NCI-H1694 treated with DMSO at 0.1 percent for 48 hours (cell line): ENCODE results near the gene DOCK4.

Experiments
- DNase-seq: peaks from one replicate; lab custom pipeline; 2025; lab: John Stamatoyannopoulos, UW

Gene DOCK4

GRCh38 chr7:111763221-111763801 lies 442.9 kb downstream of the DOCK4 start:
- peak; percentile 85 for DNase-seq

DNA sequence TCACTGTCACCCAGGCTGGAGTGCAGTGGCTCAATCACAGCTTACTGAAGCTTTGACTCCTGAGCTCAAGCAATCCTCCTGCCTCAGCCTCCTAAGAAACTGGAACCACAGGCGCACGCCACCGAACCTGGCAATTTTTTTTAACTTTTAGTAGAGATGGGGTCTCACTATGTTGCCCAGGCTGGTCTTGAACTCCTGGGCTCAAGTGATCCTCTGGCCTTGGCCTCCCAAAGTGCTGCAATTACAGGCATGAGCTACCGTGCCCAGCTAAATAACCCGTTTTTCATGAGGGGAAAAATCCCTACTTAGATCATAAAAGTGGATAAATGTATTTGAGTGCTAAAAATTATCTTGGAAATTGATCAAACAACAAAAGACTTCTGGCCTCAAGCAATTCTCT lies 443.4 kb downstream of the DOCK4 start:
- no peak for DNase-seq

DNA sequence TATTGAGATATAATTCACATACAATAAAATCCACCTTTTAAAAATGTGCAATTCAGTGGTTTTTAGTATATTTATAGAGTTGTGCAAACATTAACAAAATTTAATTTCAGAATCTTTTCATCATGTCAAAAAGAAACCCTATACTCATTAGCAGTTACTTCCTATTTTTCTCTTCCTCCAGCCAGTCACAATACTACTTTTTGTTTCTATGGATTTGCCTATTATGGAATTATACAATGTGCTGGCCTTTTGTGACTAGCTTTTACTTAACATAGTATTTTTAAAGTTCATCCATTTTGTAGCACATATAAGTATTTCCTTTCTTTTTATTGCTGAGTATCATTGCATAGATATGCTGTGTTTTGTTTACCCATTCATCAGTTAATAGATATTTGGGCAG lies 444.0 kb downstream of the DOCK4 start:
- no peak for DNase-seq

- no peak for DNase-seq
These were observed 446.2 kb downstream of the DOCK4 start for GRCh38 chr7:111760043-111760442.

DNA sequence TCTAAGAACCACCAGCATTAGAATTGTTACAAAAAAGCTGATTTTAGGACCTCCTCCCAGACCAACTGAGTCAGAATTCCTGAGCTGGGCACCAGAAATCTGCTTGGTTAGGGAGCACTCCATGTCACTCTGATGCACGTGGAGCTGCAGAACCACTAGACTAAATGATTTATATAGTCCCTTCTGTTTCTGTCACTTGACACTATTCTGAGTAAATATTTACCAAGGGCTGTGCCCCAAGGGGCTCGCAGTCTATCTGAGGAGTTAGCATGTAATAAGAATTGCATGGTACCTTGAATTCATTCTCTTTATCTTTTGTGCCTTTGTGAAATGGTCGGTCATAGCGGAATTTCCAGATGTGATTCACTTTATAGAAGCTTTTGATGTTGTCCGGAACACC lies 447.9 kb downstream of the DOCK4 start:
- no peak for DNase-seq

DNA sequence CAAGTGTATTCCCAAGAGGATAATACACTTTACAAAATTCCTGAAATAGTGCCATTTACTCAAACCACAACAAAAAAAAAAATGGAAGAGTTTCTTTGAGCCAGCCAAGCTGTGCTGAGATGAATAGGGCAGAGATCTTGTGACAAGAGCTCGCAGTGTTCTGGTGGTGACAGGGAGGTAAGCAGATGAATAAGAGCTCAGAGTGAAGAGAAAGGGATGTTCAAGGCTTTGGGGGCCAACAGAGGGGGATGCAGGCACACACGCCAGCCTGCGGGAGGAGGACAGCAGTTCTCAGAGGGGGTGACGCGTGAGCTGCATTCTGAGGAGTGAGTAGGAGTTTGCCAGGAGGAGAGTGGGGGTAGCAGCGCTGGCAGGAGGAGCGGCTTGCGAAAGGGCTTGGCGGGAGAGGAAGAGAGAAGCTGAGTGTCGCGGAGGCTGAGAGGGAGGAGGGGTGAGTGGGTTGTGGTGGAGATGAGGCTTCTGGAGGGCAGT lies 449.5 kb downstream of the DOCK4 start:
- DNase-seq = no peak

- no peak for DNase-seq
These were observed 450.8 kb downstream of the DOCK4 start for GRCh38 chr7:111755383-111755782.

DNA sequence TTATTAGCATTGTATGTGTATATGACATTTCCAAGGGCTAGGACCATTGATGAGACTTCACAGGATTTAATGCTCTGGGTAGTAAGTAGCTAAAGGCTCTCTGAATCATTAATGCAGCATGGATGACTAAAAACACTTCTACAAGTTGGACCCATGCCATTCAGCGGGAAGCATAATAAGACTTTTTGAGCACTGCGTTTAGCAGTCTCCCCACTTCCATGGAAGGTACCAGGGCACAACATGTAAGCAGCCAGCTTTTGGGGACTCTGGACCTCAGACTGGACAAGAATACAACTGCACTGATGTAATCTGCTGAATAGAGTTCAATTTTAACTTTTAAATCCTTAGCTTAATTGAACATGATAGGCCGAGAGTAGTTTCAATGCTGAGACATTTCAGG lies 452.2 kb downstream of the DOCK4 start:
- no peak for DNase-seq

DNA sequence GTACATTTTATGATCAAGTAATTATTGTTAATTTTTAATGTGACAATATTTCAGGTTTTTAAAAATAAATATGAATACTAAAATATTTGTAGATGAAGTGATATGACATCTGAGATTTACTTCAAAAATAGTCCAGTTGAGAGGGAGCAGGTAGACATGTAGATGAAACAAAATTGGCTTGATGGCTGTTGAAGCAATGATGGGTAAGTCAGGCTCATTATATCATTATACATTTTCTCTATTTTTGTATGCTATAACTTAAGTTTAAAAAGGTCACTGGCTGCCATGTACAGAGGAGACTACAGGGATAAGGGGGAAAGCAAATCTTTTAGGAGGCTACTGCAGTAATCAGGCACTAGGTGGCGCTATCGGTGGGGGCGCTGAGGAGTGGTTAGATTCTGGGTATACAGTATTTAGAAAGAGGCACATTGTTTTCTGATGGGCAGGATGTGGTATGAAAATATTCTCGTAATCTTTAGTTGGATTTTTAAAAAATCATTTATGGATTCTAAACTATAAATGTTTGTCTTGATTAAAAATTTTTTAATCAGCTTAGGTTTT lies 454.1 kb downstream of the DOCK4 start:
- DNase-seq = peak; percentile 62

DNA sequence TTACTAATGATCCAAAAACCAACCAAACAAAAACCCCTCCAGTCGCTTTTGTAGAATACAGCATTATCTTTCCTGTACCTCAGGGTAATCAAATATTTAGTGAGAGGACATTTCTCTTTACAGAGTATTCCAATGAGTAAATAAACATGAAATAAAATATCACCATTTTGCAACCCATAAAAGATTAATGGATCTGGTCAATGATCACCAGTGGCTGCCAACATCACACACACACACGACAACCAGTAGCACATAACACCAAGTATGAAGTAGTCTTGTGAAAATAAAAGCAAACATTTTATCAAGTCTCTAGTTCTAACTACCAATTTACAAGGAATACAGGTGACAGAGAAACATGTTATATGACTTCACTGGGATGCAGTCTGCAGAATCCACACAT lies 455.3 kb downstream of the DOCK4 start:
- DNase-seq = no peak

GRCh38 chr7:111750228-111750627 lies 456.0 kb downstream of the DOCK4 start:
- no peak for DNase-seq

DNA sequence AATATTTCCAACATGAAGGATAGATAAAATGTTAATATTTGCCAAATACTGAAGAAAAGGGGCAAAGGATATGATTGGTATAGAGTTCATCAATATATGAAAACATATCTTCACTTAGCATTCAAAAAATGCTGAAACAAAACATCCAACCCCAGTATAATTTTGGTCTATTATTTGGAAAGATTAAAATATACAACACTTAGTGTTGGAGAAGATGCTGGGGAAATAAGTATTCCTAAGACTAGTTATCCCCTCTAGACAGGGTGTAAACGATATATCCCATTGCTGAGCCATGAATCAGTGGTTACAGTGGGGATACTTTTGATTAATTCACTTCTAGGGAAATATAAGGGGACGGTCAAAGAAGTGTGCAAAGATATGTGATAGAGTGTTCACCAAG lies 456.6 kb downstream of the DOCK4 start:
- no peak for DNase-seq

- DNase-seq = no peak
These were observed 458.5 kb downstream of the DOCK4 start for GRCh38 chr7:111747718-111748117.

DNA sequence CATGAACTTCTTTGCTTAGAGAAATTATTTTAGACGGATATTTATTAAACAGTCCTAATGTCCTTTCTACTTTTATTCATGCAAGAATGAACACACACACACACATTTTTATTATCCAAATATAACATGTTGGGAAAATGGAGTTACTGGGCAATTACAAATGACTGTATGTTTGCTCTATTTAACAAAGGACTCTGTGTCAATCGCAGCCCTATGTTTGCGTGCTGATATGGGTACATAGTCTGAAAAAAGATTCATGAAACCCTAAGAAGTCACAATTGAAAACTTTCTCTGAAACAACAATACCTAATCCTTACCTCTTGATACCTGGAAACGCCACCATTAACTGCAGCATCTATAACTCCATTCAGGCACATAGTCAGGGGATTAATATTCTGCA lies 459.2 kb downstream of the DOCK4 start:
- no peak for DNase-seq

GRCh38 chr7:111744501-111745155 lies 461.6 kb downstream of the DOCK4 start:
- no peak for DNase-seq

- DNase-seq = no peak
These were observed 462.9 kb downstream of the DOCK4 start for GRCh38 chr7:111743244-111743847.

DNA sequence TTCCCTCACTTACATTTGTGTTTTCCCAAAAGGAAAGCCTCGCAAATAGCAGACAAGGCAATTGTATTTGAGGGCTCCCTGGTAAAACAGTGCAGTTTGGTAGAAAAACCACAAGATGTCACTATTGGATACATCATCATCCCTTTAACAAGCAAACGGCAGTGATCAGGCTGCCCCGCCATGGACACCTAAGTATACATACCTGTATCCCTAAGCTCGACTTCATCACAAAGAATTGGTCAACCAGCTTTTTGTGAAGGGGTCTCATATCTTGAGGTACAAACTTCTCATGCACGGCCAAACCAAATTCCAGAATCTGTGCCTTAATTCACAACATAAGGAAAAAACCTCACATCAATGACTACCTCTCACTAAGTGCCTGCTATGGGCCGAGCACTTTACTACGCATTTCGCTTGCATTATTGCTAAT lies 464.4 kb downstream of the DOCK4 start:
- DNase-seq = peak; percentile 75

- no peak for DNase-seq
These were observed 465.3 kb downstream of the DOCK4 start for GRCh38 chr7:111740942-111741341.

DNA sequence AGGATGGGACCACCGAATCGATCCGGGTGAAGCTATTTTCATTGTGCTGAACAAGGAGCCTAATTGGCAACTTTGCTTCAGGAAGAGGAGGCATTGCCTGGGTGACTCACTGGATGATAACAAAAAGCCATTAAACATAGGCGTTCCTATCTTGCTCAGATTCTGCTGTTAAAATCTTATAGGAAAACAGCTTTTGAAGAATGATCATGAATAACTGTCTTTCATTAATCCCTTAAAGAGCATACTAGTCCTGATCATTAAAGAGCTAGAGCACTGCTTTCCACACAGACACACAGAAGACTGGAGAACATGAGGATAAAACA lies 469.7 kb downstream of the DOCK4 start:
- DNase-seq = no peak

- DNase-seq = peak; percentile 69
These were observed 470.3 kb downstream of the DOCK4 start for GRCh38 chr7:111735661-111736551.

DNA sequence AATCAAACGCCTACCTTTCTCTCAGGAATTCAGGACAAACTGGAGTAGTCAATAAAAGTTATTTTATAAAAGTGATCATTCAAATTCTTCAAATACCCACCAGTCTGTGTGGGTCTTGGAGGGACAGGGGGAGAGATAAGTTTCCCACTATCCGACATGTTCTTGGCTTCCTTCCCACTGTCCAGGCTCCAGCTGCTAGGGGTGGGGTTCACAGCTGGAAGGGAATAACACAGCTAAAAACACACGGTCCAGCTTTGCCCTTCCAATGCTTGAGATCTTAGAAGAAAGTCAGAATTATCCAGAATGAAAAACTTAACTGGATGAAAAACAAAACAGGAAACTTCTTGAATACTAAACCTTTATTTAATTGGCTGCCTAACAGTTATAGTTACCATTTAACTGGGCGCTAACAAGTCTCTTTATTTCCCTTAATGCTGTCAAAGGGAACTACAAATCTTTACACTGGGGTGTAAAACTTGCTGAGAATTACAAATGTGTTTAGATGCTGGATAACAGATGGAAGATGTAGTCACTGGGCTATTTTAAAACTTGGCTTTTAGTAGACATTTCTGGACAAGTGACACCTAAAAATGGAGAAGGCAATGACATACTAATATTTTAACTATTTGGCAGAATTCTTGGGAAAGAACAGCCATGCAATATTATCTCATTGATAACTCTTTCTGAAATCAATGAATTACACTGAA lies 471.1 kb downstream of the DOCK4 start:
- DNase-seq = no peak

DNA sequence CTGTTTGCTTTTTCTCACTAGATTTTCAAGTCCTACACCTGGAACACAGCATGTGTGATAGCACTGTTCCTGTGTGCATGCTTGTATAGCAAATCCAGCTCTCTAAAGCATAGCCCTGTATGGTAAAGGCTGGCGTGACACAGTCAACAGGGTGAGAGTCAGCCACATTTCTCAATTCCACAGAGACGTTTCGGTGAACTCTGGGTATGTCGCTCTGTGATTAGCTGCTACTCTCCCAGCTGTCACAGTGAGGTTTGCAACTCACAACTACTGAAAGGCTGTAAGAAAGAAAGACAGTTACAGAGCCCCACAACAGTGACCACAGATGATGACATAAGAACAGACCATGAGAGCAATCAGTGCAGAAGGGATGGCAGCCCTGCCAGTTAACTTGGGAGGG lies 473.3 kb downstream of the DOCK4 start:
- DNase-seq = no peak
